Measurements from ENCODE around the gene SYTL2.

- no peak for TF ChIP-seq EP300 (IDR thresholded peaks at IDR 0.05)
- no peak for TF ChIP-seq CTCF (IDR thresholded peaks at IDR 0.05)
- no peak for TF ChIP-seq POLR2A (IDR thresholded peaks at IDR 0.05)
Measured at GRCh38 chr11:85835263-85835662, 24.3 kb upstream of the SYTL2 start.

Measured in tibial nerve (tissue), 4 donors.